OCI-LY7 (cell line): Measurements from ENCODE around the gene TOX3. TPM values are rescaled to one million over a fixed set of nuclear protein-coding genes. Genes with fewer than 3 reads are reported as not detected.

Experiments
- BruUV-seq: library from RNA; stranded (reverse); fragments of 400-500 nt; replicated peaks from 2 replicates; lab custom pipeline; 2021; lab: Mats Ljungman, UMichigan
- CTCF ChIA-PET: fragments of 300-600 bp; sonication (Branson Sonifier 250); formaldehyde crosslinking; loops from one replicate; lab custom pipeline; 2022; ENCODE audit warnings: antibody characterized with exemption; ENCODE audit not compliant: unreplicated experiment; lab: Charles Lee
- POLR2A ChIA-PET: fragments of 300-600 bp; sonication (Branson Sonifier 250); formaldehyde crosslinking; loops from one replicate; lab custom pipeline; 2022; ENCODE audit warnings: antibody characterized with exemption; lab: Charles Lee
- DNase-seq: peaks from one replicate; pipeline ENCODE4 v3.0.0-alpha.2; 2015; ENCODE audit warnings: low spot score
- H2AFZ ChIP-seq: fragments of 200-600 bp; sonication (generic), shearing (Covaris generic); 2 replicates; pipeline ENCODE4 v1.6.1; 2014; ENCODE audit warnings: mild to moderate bottlenecking, antibody characterized with exemption, low read length, moderate library complexity
- H3K27ac ChIP-seq: fragments of 200-600 bp; sonication (generic); 2 replicates; pipeline ENCODE4 v1.5.1; 2014; ENCODE audit warnings: mixed run types, low read depth, mild to moderate bottlenecking, moderate library complexity, low read length, inconsistent platforms; ENCODE audit not compliant: poor library complexity, severe bottlenecking
- H3K36me3 ChIP-seq: fragments of 200-600 bp; sonication (generic); 2 replicates; pipeline ENCODE4 v1.6.1; 2014; ENCODE audit warnings: mild to moderate bottlenecking, antibody characterized with exemption, low read length, moderate library complexity, mixed read lengths; ENCODE audit not compliant: insufficient read depth
- H3K4me1 ChIP-seq: fragments of 200-600 bp; sonication (generic); 2 replicates; pipeline ENCODE4 v1.5.1; 2014; ENCODE audit warnings: mild to moderate bottlenecking, low read length; ENCODE audit not compliant: insufficient read depth, poor library complexity, severe bottlenecking
- H3K4me2 ChIP-seq: fragments of 200-600 bp; sonication (generic); 2 replicates; pipeline ENCODE4 v1.6.1; 2014; ENCODE audit warnings: mild to moderate bottlenecking, low read length
- H3K4me3 ChIP-seq: fragments of 200-600 bp; sonication (generic); 2 replicates; pipeline ENCODE4 v1.5.1; 2014; ENCODE audit warnings: mild to moderate bottlenecking, low read depth, low read length; ENCODE audit not compliant: poor library complexity, severe bottlenecking
- H3K79me2 ChIP-seq: fragments of 200-600 bp; sonication (generic); 2 replicates; pipeline ENCODE4 v1.6.1; 2016; ENCODE audit warnings: low read depth, mild to moderate bottlenecking, low read length, moderate library complexity, mixed read lengths; ENCODE audit not compliant: insufficient read depth
- H3K9me2 ChIP-seq: fragments of 200-600 bp; sonication (generic); 2 replicates; pipeline ENCODE4 v1.6.1; 2016; ENCODE audit warnings: mild to moderate bottlenecking, low read length, mixed read lengths; ENCODE audit not compliant: insufficient read depth
- H3K9me3 ChIP-seq: fragments of 200-600 bp; sonication (generic); 2 replicates; pipeline ENCODE4 v1.6.1; 2014; ENCODE audit warnings: mild to moderate bottlenecking, mixed run types, low read length, mixed read lengths
- H4K20me1 ChIP-seq: fragments of 200-600 bp; sonication (generic); 2 replicates; pipeline ENCODE4 v1.6.1; 2014; ENCODE audit warnings: mild to moderate bottlenecking, antibody characterized with exemption, low read length, moderate library complexity, mixed read lengths; ENCODE audit not compliant: insufficient read depth
- EZH2phosphoT487 ChIP-seq: fragments of 200-600 bp; sonication (generic); IDR thresholded peaks from 2 replicates; pipeline ENCODE4 v1.6.1; 2018; ENCODE audit warnings: low read depth, borderline replicate concordance, mild to moderate bottlenecking, mixed run types, antibody characterized with exemption, low read length, moderate library complexity, mixed read lengths
- intact Hi-C: fragments of 100-400 bp; cut with micrococcal nuclease; formaldehyde crosslinking; loops from one replicate; pipeline ENCODE4 v1.10.0; 2022; ENCODE audit not compliant: unreplicated experiment
- total RNA-seq, 2 experiments: library from RNA; depleted of rRNA in 1 of 2; stranded (reverse); fragments of >200 nt in 1 of 2; shearing (Covaris generic) in 1 of 2; gene quantifications; 2 replicates each; pipeline ENCODE4 v1.2.3, GENCODE V29; 2014 to 2022
- TF ChIP-seq, protein P1 (sequence below): fragments of 200-600 bp; sonication (generic); conservative IDR thresholded peaks from 2 replicates; pipeline ENCODE4 v1.5.1; 2014; ENCODE audit warnings: mild to moderate bottlenecking, antibody characterized with exemption, low read length, moderate library complexity, mixed read lengths

TOX3 gene
- total RNA-seq, 2 experiments from 2014 or later, result not detected

DNA sequence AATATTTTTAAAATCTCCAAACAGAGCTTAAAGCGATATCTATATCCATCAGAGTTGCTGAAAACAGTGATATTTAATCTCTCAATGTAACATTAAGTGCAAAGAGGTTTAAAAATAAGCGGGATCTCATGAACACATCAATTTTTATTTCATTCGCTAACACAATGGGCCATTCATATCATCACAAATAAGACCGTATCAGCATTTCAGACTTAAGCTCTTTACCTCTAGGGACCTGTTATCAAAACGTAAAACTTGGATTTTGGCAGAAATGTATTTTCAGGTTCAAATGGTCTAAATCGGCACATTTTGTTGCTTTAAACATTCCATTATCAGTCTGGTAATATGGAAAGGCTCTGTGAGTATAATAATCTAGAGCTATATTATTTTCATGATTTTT is 77.9 kb downstream of the TOX3 start:
- TF ChIP-seq, protein P1, sequence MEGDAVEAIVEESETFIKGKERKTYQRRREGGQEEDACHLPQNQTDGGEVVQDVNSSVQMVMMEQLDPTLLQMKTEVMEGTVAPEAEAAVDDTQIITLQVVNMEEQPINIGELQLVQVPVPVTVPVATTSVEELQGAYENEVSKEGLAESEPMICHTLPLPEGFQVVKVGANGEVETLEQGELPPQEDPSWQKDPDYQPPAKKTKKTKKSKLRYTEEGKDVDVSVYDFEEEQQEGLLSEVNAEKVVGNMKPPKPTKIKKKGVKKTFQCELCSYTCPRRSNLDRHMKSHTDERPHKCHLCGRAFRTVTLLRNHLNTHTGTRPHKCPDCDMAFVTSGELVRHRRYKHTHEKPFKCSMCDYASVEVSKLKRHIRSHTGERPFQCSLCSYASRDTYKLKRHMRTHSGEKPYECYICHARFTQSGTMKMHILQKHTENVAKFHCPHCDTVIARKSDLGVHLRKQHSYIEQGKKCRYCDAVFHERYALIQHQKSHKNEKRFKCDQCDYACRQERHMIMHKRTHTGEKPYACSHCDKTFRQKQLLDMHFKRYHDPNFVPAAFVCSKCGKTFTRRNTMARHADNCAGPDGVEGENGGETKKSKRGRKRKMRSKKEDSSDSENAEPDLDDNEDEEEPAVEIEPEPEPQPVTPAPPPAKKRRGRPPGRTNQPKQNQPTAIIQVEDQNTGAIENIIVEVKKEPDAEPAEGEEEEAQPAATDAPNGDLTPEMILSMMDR, result no peak
- TF ChIP-seq EZH2phosphoT487, result no peak
- no TSS peak for BruUV-seq
- ChIA-PET CTCF (no interaction called here), POLR2A (interaction anchor here (0.8 kb wide), 1 partner anchor 28 kb away, joined by 3 read pairs; no protein-coding TSS in a partner anchor)
- no peaks in the 10 kb centered on the region for H3K9me2 ChIP-seq
- H3K9me3 ChIP-seq, result no peaks in the 10 kb centered on the region
- H3K36me3 ChIP-seq, result no peaks in the 10 kb centered on the region
- H3K4me1 ChIP-seq, result no peaks in the 10 kb centered on the region
- H3K79me2 ChIP-seq, result no peaks in the 10 kb centered on the region
- intact Hi-C loops, result no loop called here
- no peaks in the 10 kb centered on the region for H4K20me1 ChIP-seq
- no peak overlapping the region for H3K27ac ChIP-seq
- no peak overlapping the region for H3K4me3 ChIP-seq
- DNase-seq, result no peak
- H2AFZ ChIP-seq, result no peak overlapping the region
- no peak overlapping the region for H3K4me2 ChIP-seq

DNA sequence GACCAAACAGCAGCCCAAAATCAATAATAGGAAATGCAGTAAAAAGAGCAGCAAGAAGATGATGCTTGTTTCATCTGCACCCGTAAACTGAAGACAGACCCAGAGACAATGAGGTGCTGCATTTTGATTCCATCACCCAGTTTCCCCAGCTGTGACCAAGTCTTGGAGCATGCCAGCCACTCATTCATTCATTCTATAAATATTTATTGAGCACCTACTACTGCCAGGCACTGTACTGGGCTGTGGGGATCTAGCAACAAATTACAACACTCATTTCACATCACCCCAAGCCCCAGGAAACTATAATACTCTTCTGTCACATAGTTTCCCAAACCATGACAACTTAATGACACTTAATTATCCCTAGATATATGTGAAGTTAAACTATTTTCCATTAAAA is 79.2 kb downstream of the TOX3 start:
- H3K4me2 ChIP-seq, result no peak overlapping the region
- no TSS peak for BruUV-seq
- no peak overlapping the region for H3K27ac ChIP-seq
- no peaks in the 10 kb centered on the region for H3K4me1 ChIP-seq
- H3K4me3 ChIP-seq, result no peak overlapping the region
- TF ChIP-seq EZH2phosphoT487, result no peak
- TF ChIP-seq, protein P1, result no peak
- intact Hi-C loops, result no loop called here
- no peaks in the 10 kb centered on the region for H3K9me2 ChIP-seq
- H3K9me3 ChIP-seq, result no peaks in the 10 kb centered on the region
- ChIA-PET POLR2A (interaction anchor here (0.5 kb wide), 1 partner anchor 1200 kb away, joined by 3 read pairs; no protein-coding TSS in a partner anchor), CTCF (no interaction called here)
- no peak overlapping the region for H2AFZ ChIP-seq
- no peaks in the 10 kb centered on the region for H4K20me1 ChIP-seq
- no peaks in the 10 kb centered on the region for H3K36me3 ChIP-seq
- no peaks in the 10 kb centered on the region for H3K79me2 ChIP-seq
- no peak for DNase-seq

DNA sequence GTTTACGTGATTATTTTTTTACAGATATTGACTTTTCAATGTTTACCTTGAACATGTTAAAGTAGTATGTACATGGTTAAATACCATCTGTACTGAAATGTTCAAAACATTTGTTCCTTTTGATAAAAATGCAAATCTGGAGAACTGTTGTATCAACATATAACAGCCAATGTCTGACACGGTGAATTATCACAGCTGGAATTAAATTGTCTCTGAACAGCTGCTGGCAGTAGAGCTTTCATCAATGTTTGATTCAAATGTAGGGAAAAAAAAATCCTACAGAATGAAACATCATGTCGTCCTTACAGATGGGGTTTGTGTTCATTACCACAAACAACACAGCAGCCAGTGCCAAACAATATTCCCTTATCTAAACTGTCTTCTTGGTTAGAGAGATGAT is 79.9 kb downstream of the TOX3 start:
- intact Hi-C loops, result no loop called here
- no peaks in the 10 kb centered on the region for H3K36me3 ChIP-seq
- no peak overlapping the region for H3K4me2 ChIP-seq
- no peak overlapping the region for H3K4me3 ChIP-seq
- no TSS peak for BruUV-seq
- no peak overlapping the region for H2AFZ ChIP-seq
- H4K20me1 ChIP-seq, result no peaks in the 10 kb centered on the region; the same call in 1 of the 2 replicates
- ChIA-PET POLR2A (no interaction called here), CTCF (no interaction called here)
- no peaks in the 10 kb centered on the region for H3K4me1 ChIP-seq
- DNase-seq, result no peak
- no peaks in the 10 kb centered on the region for H3K9me3 ChIP-seq
- no peaks in the 10 kb centered on the region for H3K9me2 ChIP-seq
- H3K79me2 ChIP-seq, result no peaks in the 10 kb centered on the region
- no peak for TF ChIP-seq EZH2phosphoT487
- TF ChIP-seq, protein P1, result no peak
- H3K27ac ChIP-seq, result no peak overlapping the region
